ENCODE measurements around the gene NBPF3.
A peak's percentile ranks its signal among the peaks of the same experiment; 100 is the strongest.
"Not testable (repeated sequence)": the region's sequence is repeated elsewhere in the genome, so short reads cannot be mapped to it uniquely, and the experiment has no call there.

The NBPF3 gene

GRCh38 chr1:21437341-21437640 lies 2.6 kb upstream of the NBPF3 start:
- no peak for DNase-seq

DNA sequence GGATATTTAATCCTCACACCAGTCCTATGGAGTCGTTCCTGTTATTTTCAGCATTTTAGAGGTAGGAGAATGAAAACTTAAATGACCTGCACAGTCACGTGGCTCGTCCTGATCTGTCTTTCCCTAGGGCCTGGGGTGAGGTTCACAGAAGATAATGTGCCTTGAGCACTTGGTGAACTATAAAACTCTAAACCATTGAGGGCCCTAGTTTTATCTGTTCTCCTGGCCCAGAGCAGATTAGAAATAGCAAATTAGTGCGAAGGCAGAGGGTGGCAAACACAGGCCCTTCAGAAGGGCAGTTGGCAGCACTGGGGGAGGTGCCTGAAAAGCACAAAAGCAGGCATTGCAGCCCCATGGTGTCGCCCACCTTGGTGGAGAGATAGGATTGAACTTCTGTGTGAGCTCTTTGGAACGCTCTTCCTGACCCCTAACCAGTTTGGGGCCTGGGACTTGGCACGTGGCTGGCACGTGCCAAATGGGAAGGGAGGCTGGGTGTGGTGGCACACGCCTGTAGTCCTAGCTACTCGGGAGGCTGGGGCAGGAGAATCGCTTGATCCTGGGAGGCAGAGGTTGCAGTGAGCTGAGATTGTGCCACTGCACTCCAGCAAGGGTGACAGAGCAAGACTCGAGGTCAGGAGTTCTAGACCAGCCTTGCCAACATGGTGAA lies 1.2 kb upstream of the NBPF3 start:
- not testable (repeated sequence) for DNase-seq

- DNase-seq, result no peak
These were observed 604 bp upstream of the NBPF3 start for GRCh38 chr1:21439345-21439720.

- DNase-seq, result peak in 2 of 51 donors; percentile 21 to 32
These were observed 741 bp downstream of the NBPF3 start for GRCh38 chr1:21440630-21441125.

GRCh38 chr1:21446647-21447046 lies 6.7 kb downstream of the NBPF3 start:
- not testable (repeated sequence) for DNase-seq

DNA sequence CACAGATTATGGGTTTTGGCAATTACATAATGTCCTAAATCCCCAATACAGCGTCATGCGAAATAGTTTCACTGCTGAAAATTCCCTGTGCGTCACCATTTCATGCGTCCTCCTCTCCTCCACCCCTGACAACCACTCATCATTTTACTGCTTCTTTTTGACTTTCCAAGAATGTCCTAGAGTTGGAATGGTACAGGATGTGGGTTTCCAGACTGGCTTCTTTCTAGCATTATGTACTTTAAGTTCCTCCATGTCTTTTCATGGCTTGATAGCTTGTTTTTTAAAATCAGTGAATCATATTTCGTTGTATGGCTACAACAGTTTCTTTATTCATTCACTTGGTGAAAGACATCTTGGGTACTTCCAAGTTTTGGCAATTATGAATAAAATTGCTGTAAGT lies 7.4 kb downstream of the NBPF3 start:
- no peak for DNase-seq

DNA sequence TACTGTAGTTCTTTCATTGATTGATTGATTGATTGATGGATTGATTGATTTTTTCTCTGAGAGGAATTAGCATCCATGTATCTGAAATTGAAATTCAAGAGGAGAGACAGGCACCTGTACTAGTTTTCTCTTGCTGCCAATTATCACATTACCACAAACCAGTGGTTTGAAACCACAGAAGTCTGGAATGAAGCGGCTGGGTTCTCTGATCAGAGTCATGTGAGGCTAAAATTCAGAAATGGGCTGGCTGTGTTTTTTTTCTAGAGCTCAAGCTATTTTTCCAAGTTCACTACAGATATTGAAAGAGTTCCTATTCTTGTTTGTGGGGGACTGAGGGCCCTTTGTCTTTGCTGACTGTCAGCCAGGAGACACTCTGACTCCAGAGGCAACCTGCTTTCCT lies 10.0 kb downstream of the NBPF3 start:
- no peak for DNase-seq

DNA sequence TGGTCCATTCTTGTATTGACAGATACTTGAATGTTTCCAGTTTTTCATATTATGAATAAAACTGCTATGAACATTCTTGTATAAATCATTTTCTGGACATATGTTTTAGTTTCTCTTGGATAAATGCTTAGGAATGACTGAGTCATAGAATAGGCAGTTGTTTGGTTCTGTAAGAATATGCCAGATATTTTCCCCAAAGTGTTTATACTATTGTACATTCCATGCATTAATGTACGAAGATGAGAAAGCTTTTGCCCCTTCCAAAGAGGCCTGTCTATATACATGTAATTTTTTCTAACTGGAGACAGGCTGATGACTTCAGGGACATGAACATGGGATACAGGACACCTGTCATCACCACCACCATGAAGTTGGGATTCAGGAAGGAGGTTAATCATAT lies 11.3 kb downstream of the NBPF3 start:
- no peak for DNase-seq

- no peak for DNase-seq
These were observed 12.1 kb downstream of the NBPF3 start for GRCh38 chr1:21451981-21452411.

GRCh38 chr1:21453964-21454614 lies 14.2 kb downstream of the NBPF3 start:
- not testable (repeated sequence) for DNase-seq

DNA sequence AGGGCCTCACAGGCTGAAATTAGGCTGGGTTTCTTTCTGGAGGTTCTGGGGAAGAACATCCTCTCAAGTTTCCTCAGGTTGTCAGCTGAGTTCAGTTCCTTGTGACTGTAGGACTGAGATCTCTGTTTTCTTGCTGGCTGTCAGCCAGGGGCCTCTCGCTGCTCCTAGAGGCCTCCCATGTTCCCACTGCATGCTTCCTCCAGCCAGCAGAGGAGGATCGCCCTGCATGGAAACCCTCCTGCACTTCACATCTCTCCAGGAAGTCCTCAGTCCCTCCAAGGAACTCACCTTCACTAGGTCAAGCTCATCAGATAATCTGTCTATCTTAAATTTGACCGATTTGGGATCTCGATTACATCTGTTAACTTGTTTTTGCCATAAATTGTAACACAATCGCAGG lies 15.0 kb downstream of the NBPF3 start:
- not testable (repeated sequence) for DNase-seq

GRCh38 chr1:21457654-21458053 lies 17.7 kb downstream of the NBPF3 start:
- no peak for DNase-seq

GRCh38 chr1:21465127-21465526 lies 25.2 kb downstream of the NBPF3 start:
- DNase-seq, result not testable (repeated sequence)

DNA sequence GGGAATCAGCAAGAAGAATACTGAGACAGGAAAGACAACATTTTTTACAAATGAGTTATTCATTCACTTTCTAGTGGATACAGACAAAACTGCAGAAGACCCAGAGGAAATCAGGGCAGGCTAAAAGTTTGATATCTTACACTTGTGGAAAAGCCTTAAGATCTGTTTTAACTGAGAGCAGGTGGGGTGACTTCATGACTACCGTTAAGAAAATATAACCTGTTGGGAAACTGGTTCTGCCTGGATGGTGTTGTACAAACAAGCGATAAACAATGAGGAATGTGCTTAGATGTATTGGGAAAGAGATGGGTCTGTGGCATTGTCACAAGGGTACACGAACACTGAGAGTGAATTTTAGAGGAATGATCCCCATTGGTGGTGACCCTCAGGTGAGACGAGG lies 28.0 kb downstream of the NBPF3 start:
- not testable (repeated sequence) for DNase-seq

DNA sequence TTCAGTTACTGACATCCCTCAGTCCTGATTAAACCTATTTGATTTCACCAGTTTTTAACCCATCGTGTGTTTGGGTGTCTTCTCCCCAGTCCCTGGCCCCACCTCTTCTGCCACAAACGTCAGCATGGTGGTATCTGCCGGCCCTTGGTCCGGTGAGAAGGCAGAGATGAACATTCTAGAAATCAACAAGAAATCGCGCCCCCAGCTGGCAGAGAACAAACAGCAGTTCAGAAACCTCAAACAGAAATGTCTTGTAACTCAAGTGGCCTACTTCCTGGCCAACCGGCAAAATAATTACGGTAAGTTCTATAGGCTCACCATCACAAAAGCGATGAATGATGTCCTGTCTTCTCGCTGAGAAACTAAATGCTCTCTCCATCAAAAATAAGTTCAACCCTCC lies 28.7 kb downstream of the NBPF3 start:
- peak in 1 of 51 donors; percentile 3 for DNase-seq

DNA sequence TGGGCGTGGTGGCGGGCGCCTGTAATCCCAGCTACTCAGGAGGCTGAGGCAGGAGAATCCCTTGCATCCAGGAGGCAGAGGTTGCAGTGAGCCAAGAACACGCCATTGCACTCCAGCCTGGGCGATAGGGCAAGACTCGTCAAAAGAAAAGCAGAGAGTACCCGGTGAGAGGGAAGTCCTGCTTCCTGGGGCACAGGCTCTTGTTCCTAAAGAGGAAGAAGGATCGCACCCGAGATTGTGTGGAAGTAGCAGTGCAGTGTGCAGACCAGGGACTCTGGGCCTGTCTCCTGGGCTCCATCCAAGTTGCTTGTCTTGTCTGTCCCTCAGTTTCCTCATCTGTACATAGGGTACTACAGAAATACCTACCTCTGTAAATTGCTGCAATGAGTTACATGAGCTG lies 29.6 kb downstream of the NBPF3 start:
- DNase-seq, result no peak

DNA sequence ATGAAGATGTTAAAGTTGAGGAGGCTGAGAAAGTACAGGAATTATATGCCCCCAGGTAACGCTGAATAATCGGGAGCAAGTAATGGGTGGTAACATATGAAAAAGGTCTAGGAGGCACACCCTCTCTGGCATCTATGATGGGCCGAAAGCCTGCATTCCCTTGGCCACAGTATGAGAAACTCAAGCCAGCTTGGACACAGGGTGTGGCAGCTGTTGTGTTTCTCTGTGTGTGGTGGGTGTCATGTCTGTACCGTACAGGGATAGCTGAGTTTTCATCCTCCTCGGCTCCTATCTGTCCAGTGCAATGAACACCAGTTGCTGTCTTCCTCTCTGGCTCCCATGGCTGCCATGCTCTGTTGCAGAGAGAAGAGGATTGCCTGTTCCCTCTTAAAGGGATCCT lies 32.9 kb downstream of the NBPF3 start:
- DNase-seq, result no peak

DNA sequence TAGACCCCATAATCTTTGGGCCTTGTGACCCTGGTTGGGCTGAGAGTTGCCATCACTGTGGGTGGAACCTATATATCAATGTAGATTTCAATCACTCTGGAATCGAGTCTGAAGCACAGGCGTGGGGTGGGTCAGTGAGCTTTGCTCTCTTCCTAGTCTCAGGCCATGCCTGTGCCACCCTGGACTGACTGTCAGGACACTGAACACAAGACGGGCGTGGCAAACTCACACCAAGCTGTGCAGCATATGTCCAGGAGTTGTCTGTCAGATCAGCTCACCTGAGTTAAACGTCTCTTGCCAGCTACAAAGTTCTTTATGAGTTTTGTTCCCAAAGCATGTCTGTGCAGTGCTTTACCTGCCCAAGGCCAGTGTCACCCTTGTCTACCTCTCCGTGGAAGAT lies 38.4 kb downstream of the NBPF3 start:
- DNase-seq, result no peak

- not testable (repeated sequence) for DNase-seq
These were observed 43.9 kb downstream of the NBPF3 start for GRCh38 chr1:21483881-21484280.

DNA sequence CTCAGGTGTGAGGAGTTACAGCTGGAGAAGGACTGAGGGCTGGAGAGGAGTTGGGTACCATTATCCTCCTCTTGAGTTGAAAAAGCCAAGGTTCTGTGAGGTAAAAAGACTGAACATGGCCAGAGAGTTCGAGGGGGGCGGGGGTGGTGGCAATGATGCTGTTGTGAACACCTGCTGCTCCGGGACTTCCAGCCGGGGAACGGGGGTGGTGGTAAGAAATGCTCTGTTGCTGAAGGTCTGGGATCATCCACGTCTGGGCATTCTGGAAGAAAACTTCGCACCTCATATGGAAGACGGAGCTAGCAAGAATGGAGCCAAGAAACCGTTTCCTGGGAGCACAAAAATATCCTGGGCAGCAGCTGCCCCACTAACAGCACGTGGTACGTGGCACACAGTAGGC lies 49.2 kb downstream of the NBPF3 start:
- DNase-seq, result no peak

DNA sequence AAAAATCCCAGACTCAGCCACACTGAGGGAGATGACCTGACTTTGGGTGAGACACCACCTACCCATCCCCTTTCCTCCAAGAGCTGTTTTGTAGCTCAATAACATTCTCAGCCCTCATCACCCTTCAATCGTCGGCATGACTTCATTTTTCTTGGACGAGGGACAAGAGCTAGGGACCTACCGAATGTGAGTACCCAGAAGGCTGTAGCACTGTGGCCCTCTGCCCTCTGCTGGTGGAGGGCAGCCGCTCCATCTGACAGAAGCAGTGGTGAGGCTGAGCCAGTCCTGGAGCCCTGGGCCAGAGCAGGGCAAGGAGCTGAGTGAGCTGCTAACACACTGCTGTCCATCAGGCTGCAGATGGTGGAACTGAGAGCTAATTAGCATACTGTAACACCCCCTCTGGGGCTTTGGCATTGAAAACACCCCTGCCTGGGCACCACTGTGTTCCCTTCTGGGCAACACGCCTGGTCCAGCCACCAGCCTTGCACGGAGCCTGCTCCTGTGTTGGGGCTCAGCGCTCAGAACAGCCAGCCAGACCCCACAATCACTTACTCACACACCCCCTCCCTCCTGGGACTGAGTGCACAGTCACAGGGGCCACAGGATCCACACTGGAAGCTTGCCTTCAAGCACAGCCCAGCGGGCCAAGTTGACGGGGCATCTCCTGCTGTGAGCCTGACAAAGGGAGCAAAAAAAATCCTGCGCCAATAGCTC lies 51.0 kb downstream of the NBPF3 start:
- DNase-seq, result peak in 5 of 51 donors; percentile 6 to 25 (median 15)

DNA sequence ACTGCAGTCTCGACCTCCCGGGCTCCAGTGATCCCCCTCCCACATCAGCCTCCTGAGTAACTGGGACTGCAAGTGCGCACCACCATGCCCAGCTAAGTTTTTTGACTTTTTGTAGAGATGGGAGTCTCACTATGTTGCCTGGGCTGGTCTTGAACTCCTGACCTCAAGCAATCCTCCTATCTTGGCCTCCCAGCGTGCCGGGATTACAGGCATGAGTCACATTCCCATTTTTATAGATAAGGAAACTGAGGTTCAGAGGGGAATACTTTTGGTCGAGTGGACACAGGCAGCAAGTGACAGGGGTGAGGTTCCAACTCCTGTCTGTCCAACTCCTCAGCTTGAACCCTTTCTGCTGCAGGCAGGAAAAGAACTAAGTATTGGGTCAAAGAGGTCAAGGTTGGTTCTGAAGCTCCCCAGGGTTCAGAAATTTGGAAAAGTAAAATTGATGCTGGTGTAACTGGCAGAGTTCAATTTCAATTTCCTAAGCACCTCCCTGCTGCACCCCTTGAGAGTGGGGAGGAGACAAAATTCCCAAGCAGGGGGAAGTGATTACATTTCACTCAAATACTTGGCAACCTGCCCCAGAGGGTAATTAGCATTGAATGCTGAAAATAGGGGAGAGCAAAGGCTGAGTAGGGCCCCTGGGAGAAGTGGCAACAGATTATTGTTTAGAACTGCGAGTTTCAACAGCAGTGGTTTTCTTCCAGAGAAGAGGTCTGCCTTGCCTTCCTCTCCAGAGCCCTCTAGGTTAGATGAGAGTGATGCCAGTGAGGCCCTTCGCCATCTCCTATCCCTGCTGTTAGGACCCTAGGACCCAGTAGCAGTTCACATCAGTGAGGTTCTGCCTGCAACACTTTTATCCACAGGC lies 51.8 kb downstream of the NBPF3 start:
- no peak for DNase-seq

Measured in hypothalamus (tissue), 51 donors.